Right atrium auricular region (tissue), 2 donors: Measurements from ENCODE around the gene STC2. TPM values are rescaled to one million over a fixed set of nuclear protein-coding genes. Genes with fewer than 3 reads are reported as not detected.

ENCODE experiments used
- microRNA-seq, 2 donors: library from miRNA; unstranded; fragments of <30 nt; microRNA quantifications; one replicate each; pipeline ENCODE4, GENCODE V29; 2016 to 2017; ENCODE audit warnings: borderline number of aligned reads in 2 of 2, borderline replicate concordance in 1 of 2
- total RNA-seq, 2 donors: library from RNA; depleted of rRNA; stranded (reverse); fragments of >200 nt; gene quantifications; one replicate each; pipeline ENCODE4 v1.1.0, GENCODE V29; 2016

Gene STC2
- total RNA-seq, 2 donors from 2014 or later: 16.0 to 16.1 TPM

Small RNAs within 50 kb of the gene (microRNA-seq; reads per million reads assigned to microRNA genes)
- 0 reads per million in 2 donors for gene MIR8056

Other genes starting within 250 kb of the STC2 start
- gene BNIP1, start 183.9 kb downstream of the STC2 start, total RNA-seq: 10 to 100 TPM in 1 of 2 donors, 1 to 10 TPM in 1; 7.2 to 11.6 TPM
- gene NKX2-5, start 93.2 kb downstream of the STC2 start, total RNA-seq: 100 to 1,000 TPM; 285 to 402 TPM